Lung (tissue), 16 donors: ENCODE results near the gene CTAG1A. TPM values are rescaled to one million over a fixed set of nuclear protein-coding genes. Genes with fewer than 3 reads are reported as not detected.
"Not testable (repeated sequence)": the region's sequence is repeated elsewhere in the genome, so short reads cannot be mapped to it uniquely, and the experiment has no call there.

Experiments used
- ATAC-seq: fragments of 200-7000 bp; cut with Tn5 transposase; one replicate; pipeline ENCODE4 v1.9.1; 2020; ENCODE audit warnings: moderate number of reproducible peaks; ENCODE audit not compliant: insufficient read depth, low FRiP score
- DNase-seq, 3 donors: peaks; one replicate each; pipeline ENCODE4 v3.0.0-alpha.2; 2013 to 2017
- H3K27ac ChIP-seq, 2 donors: one replicate each; pipeline ENCODE4 v1.5.1; 2013; ENCODE audit warnings: mild to moderate bottlenecking in 2 of 2, moderate library complexity in 2 of 2, control low read depth in 1 of 2, inconsistent platforms in 1 of 2, low read depth in 1 of 2, low read length in 1 of 2
- H3K27me3 ChIP-seq, 3 donors: one replicate each; pipeline ENCODE4 v1.5.1; 2013; ENCODE audit warnings: low read length in 2 of 3; ENCODE audit not compliant: control insufficient read depth in 3 of 3, insufficient read depth in 3 of 3
- H3K36me3 ChIP-seq, 4 donors: one replicate each; pipeline ENCODE4 v1.5.1; 2013; ENCODE audit warnings: low read length in 4 of 4, mild to moderate bottlenecking in 1 of 4, moderate library complexity in 1 of 4; ENCODE audit not compliant: control insufficient read depth in 4 of 4, insufficient read depth in 4 of 4
- H3K4me1 ChIP-seq, 5 donors: one replicate each; pipeline ENCODE4 v1.5.1; 2013; ENCODE audit warnings: low read length in 5 of 5, mild to moderate bottlenecking in 2 of 5, moderate library complexity in 1 of 5; ENCODE audit not compliant: control insufficient read depth in 5 of 5, insufficient read depth in 5 of 5
- H3K4me3 ChIP-seq: one replicate; pipeline ENCODE4 v1.5.1; 2013; ENCODE audit warnings: mild to moderate bottlenecking, control low read depth, moderate library complexity
- H3K9ac ChIP-seq, 2 donors: one replicate each; pipeline ENCODE4 v1.5.1; 2013; ENCODE audit warnings: low read length in 2 of 2, control low read depth in 1 of 2; ENCODE audit not compliant: insufficient read depth in 1 of 2
- H3K9me3 ChIP-seq, 4 donors: one replicate each; pipeline ENCODE4 v1.5.1; 2013; ENCODE audit warnings: low read length in 3 of 4, mild to moderate bottlenecking in 1 of 4, moderate library complexity in 1 of 4; ENCODE audit not compliant: control insufficient read depth in 4 of 4, insufficient read depth in 3 of 4
- WGBS, 2 donors: extraction: QIAGEN DNeasy Blood & Tissue Kit; methylation state at CpG; one replicate each; pipeline ENCODE4 v1.1.7; 2013; 5-methylcytosine and 5-hydroxymethylcytosine counted together
- long read RNA-seq, 5 donors: transcript quantifications; one replicate each; lab custom pipeline, GENCODE V29; 2026
- polyA plus RNA-seq, 2 donors: library from polyadenylated mRNA; stranded (reverse); fragments of 200-250 nt; gene quantifications; one replicate each; pipeline ENCODE4 v1.2.1, GENCODE V29; 2013
- total RNA-seq, 2 donors: library from RNA; depleted of rRNA in 1 of 2; stranded (reverse); fragments of >200 nt in 1 of 2; gene quantifications; one replicate each; pipeline ENCODE4 v1.2.1, GENCODE V29; 2014 to 2021
- TF ChIP-seq, protein P1 (sequence below): IDR thresholded peaks from 2 replicates; pipeline ENCODE4 v1.5.1; 2012; ENCODE audit warnings: mild to moderate bottlenecking; ENCODE audit errors: control extremely low read depth, extremely low read depth
- donor health status: control.
- donor health status: control.
- donor health status: Bipolar disorder and iron deficiency.
- donor health status: healthy.
- donor health status: DM: yes; HTN: yes; CAD: no.

The CTAG1A gene
- not detected for total RNA-seq
- not detected for polyA plus RNA-seq
- long read RNA-seq, donor 1: 0 reads
- long read RNA-seq, donor 2: 0 reads
- long read RNA-seq, donor 3: 0 reads
- long read RNA-seq, donor 4: 0 reads
- long read RNA-seq, donor 5: 0 reads

DNA sequence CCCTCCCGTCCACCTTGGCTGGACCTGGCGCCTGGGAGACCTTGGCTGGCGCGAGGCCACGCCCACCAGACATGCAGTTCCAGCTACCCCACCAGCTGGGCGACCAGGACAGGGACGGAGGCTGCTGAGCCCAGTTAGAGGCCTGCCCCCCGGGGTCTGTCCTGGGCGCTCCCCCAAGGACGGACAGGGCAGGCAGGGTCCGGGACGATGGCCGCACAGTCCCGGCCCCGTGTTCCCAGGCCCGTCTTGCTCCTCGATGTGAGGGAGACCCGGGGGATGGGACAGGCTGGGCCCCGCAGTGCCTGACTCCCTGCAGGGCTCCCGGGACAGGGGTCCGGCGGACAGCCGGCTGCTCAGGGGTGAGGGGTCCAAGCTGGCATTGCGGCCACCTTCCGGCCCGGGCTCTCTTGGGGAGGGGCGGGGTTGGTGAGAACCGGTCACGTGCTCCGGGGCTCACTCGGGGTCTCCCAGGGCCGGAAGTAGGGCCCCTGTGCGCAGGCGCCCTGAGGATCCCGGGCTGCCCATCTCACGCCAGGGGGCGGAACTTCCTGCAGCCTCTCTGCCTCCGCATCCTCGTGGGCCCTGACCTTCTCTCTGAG is at the start of gene CTAG1A:
CTAG1A (plus strand) TSS at position 549 of the 599 bp plus-strand sequence. CDS start 74 bp downstream, outside the sequence.
- not testable (repeated sequence) for H3K4me1 ChIP-seq, H3K4me3 ChIP-seq, H3K27me3 ChIP-seq, H3K9me3 ChIP-seq, DNase-seq, H3K9ac ChIP-seq, H3K36me3 ChIP-seq, ATAC-seq, H3K27ac ChIP-seq
- WGBS, 2 donors: no CpG with 5 or more reads among the region's 39 CpGs

DNA sequence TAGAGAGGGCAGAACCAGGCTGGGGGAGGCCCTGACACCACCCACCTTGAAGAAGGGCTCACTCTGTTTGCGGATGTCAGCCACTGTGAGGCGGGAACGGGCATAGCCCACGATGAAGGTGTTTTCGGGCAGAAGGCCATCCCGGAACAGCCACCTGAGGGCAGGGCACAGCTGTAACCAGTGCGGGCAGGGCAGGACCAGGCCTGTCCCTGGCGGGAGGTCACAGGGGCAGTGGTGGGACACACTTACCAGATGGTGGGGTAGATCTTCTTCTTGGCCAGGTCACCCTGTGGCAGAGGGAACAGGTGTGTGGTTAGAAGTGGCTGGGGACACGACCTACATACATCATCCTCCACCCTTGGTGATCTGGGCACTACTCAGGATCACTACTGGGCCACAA is 49.0 kb upstream of the CTAG1A start:
- Histone ChIP-seq H3K27me3 (no peaks in the 10 kb centered on the region), H3K4me1 (peaks cover 0 to 4% (median 0%) of the 10 kb centered on the region in 5 donors), H3K27ac (no peak overlapping the region), H3K4me3 (no peak overlapping the region), H3K36me3 (peaks cover 0 to 19% (median 4%) of the 10 kb centered on the region in 4 donors), H3K9ac (no peak overlapping the region), H3K9me3 (peaks cover 0 to 6% (median 0%) of the 10 kb centered on the region in 4 donors)
- TF ChIP-seq, protein P1, sequence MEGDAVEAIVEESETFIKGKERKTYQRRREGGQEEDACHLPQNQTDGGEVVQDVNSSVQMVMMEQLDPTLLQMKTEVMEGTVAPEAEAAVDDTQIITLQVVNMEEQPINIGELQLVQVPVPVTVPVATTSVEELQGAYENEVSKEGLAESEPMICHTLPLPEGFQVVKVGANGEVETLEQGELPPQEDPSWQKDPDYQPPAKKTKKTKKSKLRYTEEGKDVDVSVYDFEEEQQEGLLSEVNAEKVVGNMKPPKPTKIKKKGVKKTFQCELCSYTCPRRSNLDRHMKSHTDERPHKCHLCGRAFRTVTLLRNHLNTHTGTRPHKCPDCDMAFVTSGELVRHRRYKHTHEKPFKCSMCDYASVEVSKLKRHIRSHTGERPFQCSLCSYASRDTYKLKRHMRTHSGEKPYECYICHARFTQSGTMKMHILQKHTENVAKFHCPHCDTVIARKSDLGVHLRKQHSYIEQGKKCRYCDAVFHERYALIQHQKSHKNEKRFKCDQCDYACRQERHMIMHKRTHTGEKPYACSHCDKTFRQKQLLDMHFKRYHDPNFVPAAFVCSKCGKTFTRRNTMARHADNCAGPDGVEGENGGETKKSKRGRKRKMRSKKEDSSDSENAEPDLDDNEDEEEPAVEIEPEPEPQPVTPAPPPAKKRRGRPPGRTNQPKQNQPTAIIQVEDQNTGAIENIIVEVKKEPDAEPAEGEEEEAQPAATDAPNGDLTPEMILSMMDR: no peak
- ATAC-seq (no peak), DNase-seq (no peak)
- WGBS, 2 donors: 84 to 92% methylated on average over 9 of the region's 9 CpGs

DNA sequence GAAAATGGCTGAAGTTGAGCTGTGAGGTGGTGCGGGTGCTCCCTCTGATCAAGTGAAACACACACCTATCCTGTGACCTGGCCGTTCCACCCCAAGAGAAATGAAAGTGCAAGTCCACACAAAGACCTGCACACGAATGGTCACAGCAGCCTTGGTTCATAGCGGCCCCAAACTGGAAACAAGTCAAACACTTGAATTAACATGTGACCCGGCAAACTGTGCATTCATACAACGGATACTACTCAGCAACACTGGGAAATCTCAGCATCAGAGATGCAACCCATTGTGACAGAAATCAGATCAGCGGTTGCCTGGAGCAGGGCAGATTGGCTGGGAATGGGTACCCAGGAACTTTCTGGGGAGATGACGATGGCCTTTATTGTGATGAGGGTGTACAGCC is 45.9 kb upstream of the CTAG1A start:
- DNase-seq (peak in 1 of 3 donors; percentile 10), ATAC-seq (no peak)
- TF ChIP-seq, protein P1: no peak
- no peaks in the 10 kb centered on the region for H3K27me3 ChIP-seq
- H3K4me3 ChIP-seq: no peak overlapping the region
- H3K4me1 ChIP-seq: peaks cover 0 to 7% (median 4%) of the 10 kb centered on the region in 5 donors
- peaks cover 0 to 3% (median 0%) of the 10 kb centered on the region in 4 donors for H3K9me3 ChIP-seq
- 78 to 84% methylated on average over 8 of the region's 8 CpGs for WGBS, 2 donors
- H3K9ac ChIP-seq: no peak overlapping the region
- no peak overlapping the region for H3K27ac ChIP-seq
- peaks cover 0 to 6% (median 2%) of the 10 kb centered on the region in 4 donors for H3K36me3 ChIP-seq

DNA sequence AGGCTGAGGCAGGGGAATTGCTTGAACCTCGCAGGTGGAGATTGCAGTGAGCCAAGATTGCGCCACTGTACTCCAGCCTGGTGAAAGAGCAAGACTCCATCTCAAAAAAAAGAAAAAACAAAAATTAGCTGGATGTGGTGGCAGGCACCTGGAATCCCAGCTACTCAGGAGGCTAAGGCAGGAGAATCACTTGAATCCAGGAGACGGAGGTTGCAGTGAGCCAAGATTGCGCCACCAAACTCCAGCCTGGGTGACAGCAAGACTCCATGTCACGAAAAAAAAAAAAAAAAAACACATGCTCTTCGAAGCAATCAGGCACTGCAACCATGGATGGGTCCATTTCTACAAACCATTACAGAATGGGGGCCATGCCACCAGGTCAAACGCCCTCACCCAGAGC is 44.6 kb upstream of the CTAG1A start:
- H3K4me1 ChIP-seq, ATAC-seq, H3K4me3 ChIP-seq, H3K27me3 ChIP-seq, H3K36me3 ChIP-seq, H3K9me3 ChIP-seq, H3K9ac ChIP-seq: not testable (repeated sequence)
- WGBS, 2 donors: 58 to 70% methylated on average over 7 of the region's 7 CpGs
- H3K27ac ChIP-seq: peak overlapping the region in 1 of 2 donors; percentile 89
- peak in 1 of 3 donors; percentile 2 for DNase-seq
